Loucy (cell line): ENCODE measurements around the gene IFNB1.

ENCODE experiments used
- H2AFZ ChIP-seq: fragments of 200-600 bp; sonication (generic); 2 replicates; pipeline ENCODE4 v1.6.0; 2016; ENCODE audit warnings: antibody characterized with exemption, mild to moderate bottlenecking, low read length, moderate library complexity
- H3F3A ChIP-seq: fragments of 200-600 bp; 2 replicates; pipeline ENCODE4 v1.6.0; 2016; ENCODE audit warnings: antibody characterized with exemption, low read depth, mild to moderate bottlenecking
- H3K27me3 ChIP-seq: fragments of 200-600 bp; sonication (generic); 2 replicates; pipeline ENCODE4 v1.6.1; 2014; ENCODE audit warnings: low read length, mild to moderate bottlenecking; ENCODE audit not compliant: insufficient read depth, poor library complexity, severe bottlenecking
- H3K36me3 ChIP-seq: fragments of 200-600 bp; sonication (generic); 2 replicates; pipeline ENCODE4 v1.6.1; 2016; ENCODE audit warnings: low read length; ENCODE audit not compliant: insufficient read depth
- H3K4me1 ChIP-seq: fragments of 200-600 bp; sonication (generic); 2 replicates; pipeline ENCODE4 v1.5.1; 2014; ENCODE audit warnings: low read length, mild to moderate bottlenecking; ENCODE audit not compliant: insufficient read depth, poor library complexity, severe bottlenecking
- H3K4me2 ChIP-seq: fragments of 200-600 bp; sonication (generic); 2 replicates; pipeline ENCODE4 v1.6.0; 2014; ENCODE audit warnings: antibody characterized with exemption, low read length, low read depth, mild to moderate bottlenecking; ENCODE audit not compliant: poor library complexity, severe bottlenecking
- H3K4me3 ChIP-seq: fragments of 200-600 bp; sonication (generic); 2 replicates; pipeline ENCODE4 v1.5.1; 2014; ENCODE audit warnings: low read length, mild to moderate bottlenecking, mixed read lengths; ENCODE audit not compliant: poor library complexity, severe bottlenecking
- H3K79me2 ChIP-seq: fragments of 200-600 bp; sonication (generic); 2 replicates; pipeline ENCODE4 v1.6.1; 2014; ENCODE audit warnings: low read length; ENCODE audit not compliant: insufficient read depth
- H3K9ac ChIP-seq: fragments of 200-600 bp; sonication (generic); 2 replicates; pipeline ENCODE4 v1.6.0; 2014; ENCODE audit warnings: mild to moderate bottlenecking, low read depth, low read length, moderate library complexity; ENCODE audit not compliant: poor library complexity, severe bottlenecking
- H3K9me2 ChIP-seq: fragments of 200-600 bp; sonication (generic); replicated peaks from 2 replicates; pipeline ENCODE4 v1.6.1; 2016; ENCODE audit warnings: low read depth, low read length, mixed read lengths
- H3K9me3 ChIP-seq: fragments of 200-600 bp; sonication (generic); 2 replicates; pipeline ENCODE4 v1.6.1; 2014; ENCODE audit warnings: mild to moderate bottlenecking, antibody characterized with exemption, low read length, low read depth; ENCODE audit not compliant: insufficient read depth
- H4K20me1 ChIP-seq: fragments of 200-600 bp; sonication (generic); 2 replicates; pipeline ENCODE4 v1.6.0; 2014; ENCODE audit warnings: antibody characterized with exemption, low read length, mild to moderate bottlenecking; ENCODE audit not compliant: insufficient read depth, poor library complexity, severe bottlenecking
- EZH2phosphoT487 ChIP-seq: fragments of 200-600 bp; IDR thresholded peaks from 2 replicates; pipeline ENCODE4 v1.6.1; 2018; ENCODE audit warnings: antibody characterized with exemption, mild to moderate bottlenecking, moderate library complexity, borderline replicate concordance
- TF ChIP-seq, protein P1 (sequence below): fragments of 200-600 bp; sonication (generic); conservative IDR thresholded peaks from 2 replicates; pipeline ENCODE4 v1.5.1; 2014; ENCODE audit warnings: mild to moderate bottlenecking, antibody characterized with exemption, low read length

Gene IFNB1

DNA sequence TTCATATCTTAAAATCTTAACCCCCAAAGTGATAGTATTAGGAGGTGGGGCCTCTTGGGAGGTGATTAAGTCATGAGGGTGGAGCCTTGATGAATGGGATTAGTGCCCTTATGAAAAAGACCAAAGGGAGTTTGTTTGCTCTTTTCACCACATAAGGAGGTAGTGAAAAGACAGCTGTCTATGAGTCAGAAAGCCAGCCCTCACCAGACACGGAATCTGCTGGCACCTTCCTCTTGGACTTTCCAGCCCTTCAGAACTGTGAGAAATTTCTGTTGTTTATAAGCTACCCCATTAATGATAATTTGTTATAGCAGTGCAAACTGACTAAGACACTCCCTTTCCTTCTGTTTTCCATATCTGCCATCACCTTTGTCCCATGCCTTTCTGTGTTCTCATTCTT, 20.8 kb downstream of the IFNB1 start:
- no peak overlapping the region for H3K4me2 ChIP-seq
- H3K9ac ChIP-seq: no peak overlapping the region
- no peaks in the 10 kb centered on the region for H3K9me2 ChIP-seq
- no peaks in the 10 kb centered on the region for H4K20me1 ChIP-seq
- H3K4me1 ChIP-seq: peaks cover 28% of the 10 kb centered on the region
- TF ChIP-seq, protein P1, sequence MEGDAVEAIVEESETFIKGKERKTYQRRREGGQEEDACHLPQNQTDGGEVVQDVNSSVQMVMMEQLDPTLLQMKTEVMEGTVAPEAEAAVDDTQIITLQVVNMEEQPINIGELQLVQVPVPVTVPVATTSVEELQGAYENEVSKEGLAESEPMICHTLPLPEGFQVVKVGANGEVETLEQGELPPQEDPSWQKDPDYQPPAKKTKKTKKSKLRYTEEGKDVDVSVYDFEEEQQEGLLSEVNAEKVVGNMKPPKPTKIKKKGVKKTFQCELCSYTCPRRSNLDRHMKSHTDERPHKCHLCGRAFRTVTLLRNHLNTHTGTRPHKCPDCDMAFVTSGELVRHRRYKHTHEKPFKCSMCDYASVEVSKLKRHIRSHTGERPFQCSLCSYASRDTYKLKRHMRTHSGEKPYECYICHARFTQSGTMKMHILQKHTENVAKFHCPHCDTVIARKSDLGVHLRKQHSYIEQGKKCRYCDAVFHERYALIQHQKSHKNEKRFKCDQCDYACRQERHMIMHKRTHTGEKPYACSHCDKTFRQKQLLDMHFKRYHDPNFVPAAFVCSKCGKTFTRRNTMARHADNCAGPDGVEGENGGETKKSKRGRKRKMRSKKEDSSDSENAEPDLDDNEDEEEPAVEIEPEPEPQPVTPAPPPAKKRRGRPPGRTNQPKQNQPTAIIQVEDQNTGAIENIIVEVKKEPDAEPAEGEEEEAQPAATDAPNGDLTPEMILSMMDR: no peak
- no peak for TF ChIP-seq EZH2phosphoT487
- no peak overlapping the region for H3K4me3 ChIP-seq
- H3F3A ChIP-seq: peaks cover 17% of the 10 kb centered on the region
- H3K79me2 ChIP-seq: no peaks in the 10 kb centered on the region
- H3K27me3 ChIP-seq: no peaks in the 10 kb centered on the region
- no peaks in the 10 kb centered on the region for H3K36me3 ChIP-seq
- H3K9me3 ChIP-seq: 0 out of 2 replicates have a peak, but pooled peaks cover 2% of the 10 kb centered on the region
- no peak overlapping the region for H2AFZ ChIP-seq

DNA sequence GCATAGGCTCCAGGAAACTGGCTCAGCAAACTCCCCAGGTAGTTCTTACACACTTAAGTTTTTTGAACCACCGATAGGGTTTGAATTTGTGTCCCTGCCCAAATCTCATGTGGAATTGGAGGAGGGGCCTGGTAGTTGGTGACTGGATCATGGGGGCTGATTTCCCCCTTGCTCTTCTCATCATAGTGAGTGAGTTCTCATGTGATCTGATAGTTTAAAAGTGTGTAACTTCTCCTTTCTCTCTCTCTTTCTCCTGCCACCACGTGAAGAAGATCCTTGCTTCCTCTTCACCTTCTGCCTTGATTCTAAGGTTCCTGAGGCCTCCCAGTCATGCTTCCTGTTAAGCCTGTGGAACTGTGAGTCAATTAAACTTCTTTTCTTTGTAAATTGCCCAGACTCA, 23.9 kb downstream of the IFNB1 start:
- Histone ChIP-seq H3K4me1 (no peaks in the 10 kb centered on the region), H3K27me3 (no peaks in the 10 kb centered on the region), H3K9ac (no peak overlapping the region), H3K36me3 (no peaks in the 10 kb centered on the region), H3K4me3 (no peak overlapping the region), H3K79me2 (no peaks in the 10 kb centered on the region), H2AFZ (no peak overlapping the region), H3F3A (no peaks in the 10 kb centered on the region), H3K4me2 (no peak overlapping the region), H3K9me3 (0 out of 2 replicates have a peak, but pooled peaks cover 2% of the 10 kb centered on the region), H4K20me1 (no peaks in the 10 kb centered on the region), H3K9me2 (no peaks in the 10 kb centered on the region)
- no peak for TF ChIP-seq EZH2phosphoT487
- TF ChIP-seq, protein P1: no peak

DNA sequence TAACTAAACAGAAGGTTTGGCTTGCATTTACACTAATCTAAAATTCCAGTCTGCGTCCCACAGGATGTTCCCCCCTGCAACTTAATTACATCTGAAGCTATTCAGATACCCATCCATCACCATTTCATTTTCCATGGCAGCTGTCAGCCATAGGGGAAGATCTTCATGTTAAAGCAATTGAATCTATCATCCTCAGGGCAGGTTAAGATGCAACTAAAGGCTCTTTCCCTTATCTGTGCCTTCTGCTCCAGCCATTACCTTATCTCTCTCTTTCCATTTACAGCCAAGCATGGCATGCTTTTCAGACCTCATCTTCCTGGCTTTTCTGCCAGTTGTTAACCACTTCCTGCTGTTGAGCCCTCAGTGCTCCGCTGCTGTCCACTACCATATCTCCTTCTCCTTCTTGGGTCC, 30.5 kb downstream of the IFNB1 start:
- TF ChIP-seq, protein P1: no peak
- TF ChIP-seq EZH2phosphoT487: no peak
- H3K9me2 ChIP-seq: no peaks in the 10 kb centered on the region
- H2AFZ ChIP-seq: no peak overlapping the region
- H3K36me3 ChIP-seq: no peaks in the 10 kb centered on the region
- H3K4me2 ChIP-seq: peak overlapping the region; percentile 40
- no peaks in the 10 kb centered on the region for H4K20me1 ChIP-seq
- H3K4me3 ChIP-seq: peak overlapping the region; percentile 1
- no peaks in the 10 kb centered on the region for H3K9me3 ChIP-seq
- H3F3A ChIP-seq: no peaks in the 10 kb centered on the region
- no peak overlapping the region for H3K9ac ChIP-seq
- peaks cover 22% of the 10 kb centered on the region for H3K4me1 ChIP-seq
- no peaks in the 10 kb centered on the region for H3K27me3 ChIP-seq
- H3K79me2 ChIP-seq: no peaks in the 10 kb centered on the region
